ENCODE data around the gene SEPHS2. TPM values are rescaled to one million over a fixed set of nuclear protein-coding genes. Genes with fewer than 3 reads are reported as not detected.

The SEPHS2 gene
- polyA plus RNA-seq, 1 donor from 2014 or later: 9.8 TPM

GRCh38 chr16:30457743-30458560, 12.3 kb upstream of the SEPHS2 start:
- Histone ChIP-seq H3K36me3 (ENCODE audit: insufficient read depth, low read length) (no peaks in the 10 kb centered on the region), H3K9ac (ENCODE audit: low read length) (no peak overlapping the region), H4K20me1 (ENCODE audit: insufficient read depth) (no peaks in the 10 kb centered on the region), H3K9me3 (ENCODE audit: low read length) (no peaks in the 10 kb centered on the region), H3K4me2 (ENCODE audit: low read length) (no peak overlapping the region), H2AFZ (ENCODE audit: low read depth, low read length) (no peak overlapping the region), H3K9me2 (ENCODE audit: insufficient read depth, low read length) (no peaks in the 10 kb centered on the region), H3K27me3 (ENCODE audit: insufficient read depth, low read depth, low read length) (no peaks in the 10 kb centered on the region), H3K79me2 (replicated peaks; ENCODE audit: insufficient read depth, low read length) (no peaks in the 10 kb centered on the region), H3F3A (ENCODE audit: insufficient read depth, low read length, poor library complexity, severe bottlenecking) (no peaks in the 10 kb centered on the region), H3K4me3 (ENCODE audit: low read length) (no peak overlapping the region), H3K27ac (ENCODE audit: low read length) (no peak overlapping the region)
- TF ChIP-seq TAF1 (IDR thresholded peaks at IDR 0.05; ENCODE audit: low read depth): no peak
- TF ChIP-seq CTCF (IDR thresholded peaks at IDR 0.05; ENCODE audit: poor library complexity, severe bottlenecking): no peak
- TF ChIP-seq REST (IDR thresholded peaks at IDR 0.05; ENCODE audit: borderline replicate concordance): no peak
- TF ChIP-seq SMC3 (conservative IDR thresholded peaks at IDR 0.05; ENCODE audit: poor library complexity): no peak
- TF ChIP-seq RAD21 (conservative IDR thresholded peaks at IDR 0.05): no peak
- no peak for TF ChIP-seq EZH2 (IDR thresholded peaks at IDR 0.05; ENCODE audit: borderline replicate concordance, insufficient read depth, low read length, poor library complexity, severe bottlenecking)
- TF ChIP-seq MXI1 (conservative IDR thresholded peaks at IDR 0.05; ENCODE audit: poor library complexity, severe bottlenecking): no peak
- TF ChIP-seq POLR2AphosphoS5 (IDR thresholded peaks at IDR 0.05): no peak

GRCh38 chr16:30457256-30457655, 11.6 kb upstream of the SEPHS2 start:
- H3K27me3 ChIP-seq (ENCODE audit: insufficient read depth, low read depth, low read length): no peaks in the 10 kb centered on the region
- no peak overlapping the region for H3K9ac ChIP-seq (ENCODE audit: low read length)
- H3K79me2 ChIP-seq (replicated peaks; ENCODE audit: insufficient read depth, low read length): no peaks in the 10 kb centered on the region
- TF ChIP-seq RAD21 (conservative IDR thresholded peaks at IDR 0.05) (no peak), SMC3 (conservative IDR thresholded peaks at IDR 0.05; ENCODE audit: poor library complexity) (no peak), POLR2AphosphoS5 (IDR thresholded peaks at IDR 0.05) (no peak)
- H3F3A ChIP-seq (ENCODE audit: insufficient read depth, low read length, poor library complexity, severe bottlenecking): no peaks in the 10 kb centered on the region
- H3K36me3 ChIP-seq (ENCODE audit: insufficient read depth, low read length): no peaks in the 10 kb centered on the region
- H3K9me2 ChIP-seq (ENCODE audit: insufficient read depth, low read length): no peaks in the 10 kb centered on the region
- no peak overlapping the region for H3K4me3 ChIP-seq (ENCODE audit: low read length)
- no peaks in the 10 kb centered on the region for H4K20me1 ChIP-seq (ENCODE audit: insufficient read depth)
- H2AFZ ChIP-seq (ENCODE audit: low read depth, low read length): no peak overlapping the region
- H3K4me2 ChIP-seq (ENCODE audit: low read length): no peak overlapping the region
- no peaks in the 10 kb centered on the region for H3K9me3 ChIP-seq (ENCODE audit: low read length)
- H3K27ac ChIP-seq (ENCODE audit: low read length): no peak overlapping the region
